ENCODE results near the gene GNAT1.
"Not testable (repeated sequence)": the region's sequence is repeated elsewhere in the genome, so short reads cannot be mapped to it uniquely, and the experiment has no call there.

The GNAT1 gene

GRCh38 chr3:50241163-50241562 lies 49.8 kb downstream of the GNAT1 start:
- DNase-seq (ENCODE audit: low read depth, low spot score): no peak

- no peak for DNase-seq (ENCODE audit: low read depth, low spot score)
These were observed 50.4 kb downstream of the GNAT1 start for GRCh38 chr3:50241713-50242380.

GRCh38 chr3:50242381-50242770 lies 51.0 kb downstream of the GNAT1 start:
- DNase-seq (ENCODE audit: low read depth, low spot score): no peak

GRCh38 chr3:50242851-50243542 lies 51.6 kb downstream of the GNAT1 start:
- DNase-seq (ENCODE audit: low read depth, low spot score): no peak

- DNase-seq (ENCODE audit: low read depth, low spot score): no peak
These were observed 52.1 kb downstream of the GNAT1 start for GRCh38 chr3:50243543-50243895.

GRCh38 chr3:50244813-50245212 lies 53.4 kb downstream of the GNAT1 start:
- not testable (repeated sequence) for DNase-seq (ENCODE audit: low read depth, low spot score)

GRCh38 chr3:50245251-50245745 lies 53.9 kb downstream of the GNAT1 start:
- DNase-seq (ENCODE audit: low read depth, low spot score): no peak

- peak; percentile 92 for DNase-seq (ENCODE audit: low read depth, low spot score)
These were observed 54.6 kb downstream of the GNAT1 start for GRCh38 chr3:50245831-50246516.

GRCh38 chr3:50246517-50246954 lies 55.1 kb downstream of the GNAT1 start:
- peak; percentile 72 for DNase-seq (ENCODE audit: low read depth, low spot score)
